Raji (cell line): Measurements from ENCODE around the gene ATXN7L2.

Experiments used
- POLR2A ChIP-seq: IDR thresholded peaks from 2 replicates; pipeline ENCODE4 v1.6.1; 2011; ENCODE audit warnings: low read depth, low read length, control low read depth; ENCODE audit not compliant: insufficient read depth

The ATXN7L2 gene

DNA sequence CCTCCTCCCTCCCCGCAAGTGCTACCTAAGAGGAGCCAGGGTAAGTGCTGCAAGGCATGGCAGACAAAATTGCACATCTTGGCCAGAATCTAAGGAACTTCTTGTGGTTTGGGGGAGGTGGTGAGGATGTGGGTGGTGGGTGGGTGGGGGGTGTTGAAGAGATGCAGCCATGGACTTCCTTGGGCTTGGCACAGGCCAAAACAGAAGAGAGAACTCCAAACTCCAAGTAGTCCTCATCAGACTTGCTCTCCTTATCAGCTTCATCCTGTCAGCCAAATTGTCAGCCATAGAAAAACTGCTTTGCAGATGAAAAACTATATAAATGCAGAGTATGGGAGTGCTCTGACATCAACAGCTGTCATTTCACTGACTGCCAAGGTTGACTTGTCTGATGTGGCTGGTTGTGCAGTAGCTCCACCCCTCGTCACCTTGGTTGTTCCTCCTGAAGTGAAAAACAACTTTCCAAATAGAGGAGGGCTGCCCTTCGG, 18.7 kb downstream of the ATXN7L2 start:
- TF ChIP-seq POLR2A: no peak

DNA sequence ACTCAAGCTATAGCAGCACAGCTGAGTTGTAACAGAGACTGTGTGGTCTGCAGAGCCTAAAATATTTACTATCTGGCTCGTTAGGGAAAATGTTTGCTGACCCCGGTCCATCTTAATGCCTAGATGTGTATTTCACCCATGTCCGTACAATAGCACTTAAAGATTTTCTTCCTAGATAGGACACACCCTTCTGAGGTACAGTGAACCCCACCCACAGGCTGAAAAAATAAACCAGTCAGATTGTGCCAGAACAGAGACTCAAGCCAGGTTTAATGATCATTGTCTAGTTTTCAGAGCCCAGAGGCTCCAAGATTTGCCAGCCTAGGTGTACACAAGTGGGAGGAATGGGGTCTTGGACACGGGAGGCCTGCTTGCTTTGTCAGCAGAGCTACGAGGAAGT, 20.2 kb downstream of the ATXN7L2 start:
- no peak for TF ChIP-seq POLR2A

DNA sequence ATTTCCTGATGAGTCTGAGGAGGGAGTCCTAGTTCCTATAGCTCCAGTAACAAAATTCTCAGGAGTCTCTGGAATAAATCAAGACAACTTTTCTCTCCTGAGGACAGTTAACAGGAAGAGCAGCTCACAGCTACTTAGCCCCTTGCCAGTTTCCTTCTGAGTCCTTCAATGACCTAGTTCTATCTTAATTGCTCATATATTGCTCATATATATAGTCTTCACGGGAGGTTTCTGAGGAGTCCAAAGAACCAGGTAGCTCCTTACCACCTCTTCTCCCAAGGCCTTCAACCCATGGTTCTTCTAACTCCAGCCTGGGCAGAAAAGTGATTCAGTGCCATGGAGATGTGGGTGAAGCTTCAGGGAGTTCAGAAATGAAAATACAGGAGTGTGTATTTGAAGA, 21.3 kb downstream of the ATXN7L2 start:
- TF ChIP-seq POLR2A: no peak

DNA sequence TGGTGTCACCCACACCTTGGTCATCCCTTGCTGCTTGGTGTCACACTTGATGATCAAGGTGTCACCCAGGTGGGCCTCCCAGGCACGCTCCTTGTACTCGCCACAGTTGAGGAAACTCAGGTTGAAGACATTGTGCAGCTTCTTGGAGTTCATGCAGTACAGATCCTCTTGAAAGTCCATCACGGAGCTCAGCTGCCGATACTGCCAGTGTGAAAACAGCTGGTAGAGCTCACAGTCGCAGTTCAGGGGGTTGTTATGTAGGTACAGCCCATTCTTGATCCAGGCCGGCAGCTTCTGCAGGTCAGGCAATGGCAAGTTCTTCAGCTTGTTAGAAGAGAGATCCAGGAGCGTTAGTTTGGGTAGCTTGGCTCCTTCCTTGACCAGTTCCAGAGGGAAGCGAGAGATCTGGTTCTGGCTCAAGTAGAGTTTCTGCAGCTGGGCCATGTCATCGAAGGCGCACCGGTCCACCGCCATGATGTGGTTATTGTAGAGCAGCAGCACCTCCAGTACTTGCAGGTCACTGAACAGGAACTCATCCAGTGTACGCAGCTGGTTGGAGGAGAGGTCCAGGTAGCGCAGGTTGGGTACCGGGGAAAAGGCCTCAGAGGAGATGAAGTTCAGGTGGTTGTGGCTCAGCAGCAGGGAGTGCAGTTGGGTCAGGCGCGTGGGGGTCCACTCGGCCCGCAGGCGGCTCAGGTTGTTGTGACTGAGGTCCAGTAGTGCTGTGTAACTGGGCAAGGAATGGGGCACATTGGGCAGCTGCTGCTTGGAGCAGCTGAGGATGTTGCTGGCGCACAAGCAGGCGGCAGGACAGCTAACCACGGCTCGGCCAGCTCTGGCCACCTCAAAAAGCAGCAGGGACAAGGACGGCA, 24.5 kb downstream of the ATXN7L2 start:
- no peak for TF ChIP-seq POLR2A

DNA sequence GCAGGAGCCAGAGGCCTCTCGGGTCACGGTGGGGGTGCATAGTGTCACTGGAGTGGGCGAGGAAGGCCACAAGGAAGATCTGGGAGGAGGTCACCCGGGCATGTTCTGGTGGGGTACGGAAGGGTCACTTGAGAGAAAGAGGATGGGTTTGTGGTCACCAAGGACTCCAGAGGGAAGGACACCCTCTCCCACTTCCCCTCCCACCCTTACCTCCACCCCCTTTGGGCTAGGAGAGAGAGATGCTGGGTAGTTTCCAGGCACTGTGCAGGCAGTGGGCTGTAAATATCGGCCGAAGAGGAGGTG, 25.1 kb downstream of the ATXN7L2 start:
- TF ChIP-seq POLR2A: no peak

DNA sequence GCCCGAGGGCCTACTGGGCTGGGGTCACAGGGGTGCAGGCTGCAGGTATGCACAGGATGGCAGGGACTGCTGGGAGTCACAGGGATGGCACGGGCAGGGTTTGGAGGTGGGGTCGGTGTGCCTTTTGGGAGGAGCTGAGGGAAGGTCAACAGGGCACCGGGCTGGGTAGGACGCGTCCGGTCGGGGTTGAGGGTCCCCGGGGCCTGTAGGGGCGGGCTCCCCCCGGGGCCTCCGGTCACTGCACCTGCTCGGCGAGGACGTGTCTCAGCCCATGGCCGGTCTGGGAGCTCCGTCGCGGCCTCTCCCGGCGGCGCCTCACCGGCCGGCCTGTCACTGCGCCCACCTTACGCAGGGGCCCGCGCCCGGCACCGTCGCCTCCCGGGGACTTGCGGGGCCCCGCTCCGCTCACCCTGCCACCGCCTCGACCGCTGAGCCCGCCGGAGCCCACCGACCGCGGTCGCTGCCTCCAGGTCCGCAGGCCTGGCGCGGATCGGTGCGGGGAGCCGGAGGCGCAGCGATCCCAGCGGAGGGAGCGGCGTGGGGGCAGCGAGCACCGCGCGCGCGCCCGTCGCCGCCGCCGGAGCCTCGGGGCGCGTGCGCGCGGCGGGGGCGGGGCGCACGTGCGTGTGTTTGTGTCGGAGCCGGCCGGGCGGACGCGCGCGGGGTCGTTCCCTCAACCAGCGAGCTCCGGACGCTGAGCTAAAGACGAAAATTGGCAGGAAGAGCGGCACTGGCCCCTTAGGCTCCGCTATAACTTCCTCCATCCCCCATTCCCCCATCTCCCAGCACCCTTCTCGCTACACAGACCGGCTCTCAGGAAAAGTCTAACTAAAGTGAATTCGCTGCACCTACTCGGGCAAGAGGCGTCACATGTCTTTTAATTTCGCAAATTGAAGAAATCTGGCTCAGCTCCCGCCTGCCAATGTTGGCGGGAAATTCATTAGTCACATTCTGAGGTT, 25.8 kb downstream of the ATXN7L2 start, which contains the start of gene AMIGO1:
Gene AMIGO1 (minus strand): TSS at position 552 of the 959 bp plus-strand sequence. CDS start 815 bp downstream, outside the sequence.
- TF ChIP-seq POLR2A: no peak

DNA sequence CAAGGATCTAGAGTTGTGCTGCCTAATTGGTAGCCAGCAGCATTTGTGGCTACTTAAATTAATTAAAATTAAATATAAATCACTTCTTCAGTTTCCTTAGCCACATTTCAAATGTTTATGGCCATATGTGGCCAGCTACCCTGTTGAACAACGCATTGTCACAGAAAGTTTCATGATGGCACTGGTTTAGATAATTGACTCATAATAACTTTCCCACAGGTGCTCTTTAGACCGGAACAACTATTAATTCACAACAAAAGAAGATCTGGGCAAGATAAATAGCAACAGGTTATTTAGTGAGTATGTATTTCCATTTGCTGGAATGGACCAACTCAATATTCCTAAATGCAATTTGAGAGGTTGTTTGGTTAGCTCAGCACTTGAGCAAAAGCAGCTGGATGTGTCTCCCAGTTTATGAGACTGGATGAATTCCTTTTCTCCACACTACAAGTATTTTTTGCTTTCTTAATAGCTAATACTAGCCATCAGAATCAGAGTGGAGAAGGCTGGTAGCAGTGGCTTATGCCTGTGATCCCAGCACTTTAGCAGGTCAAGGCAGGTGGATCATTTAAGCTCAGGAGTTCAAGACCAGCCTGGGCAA, 29.5 kb downstream of the ATXN7L2 start:
- TF ChIP-seq POLR2A: no peak

DNA sequence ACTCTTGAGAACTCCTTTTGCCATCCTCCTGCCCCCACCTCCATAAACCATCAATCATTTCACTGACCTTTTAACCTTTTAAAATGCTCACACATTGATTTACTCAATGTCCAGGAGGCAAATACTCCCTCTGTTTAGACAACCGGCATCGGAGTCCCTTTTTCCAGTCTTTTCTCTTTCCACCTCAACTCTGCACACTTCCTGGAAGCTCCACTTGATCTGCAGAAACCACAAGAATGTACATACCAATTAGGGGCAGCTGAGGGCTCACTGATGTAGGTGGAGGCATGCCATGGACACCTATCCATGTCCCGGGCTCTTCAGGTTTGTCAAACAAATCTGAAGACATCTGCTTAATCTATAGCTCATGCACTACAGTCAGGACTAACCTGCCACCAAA, 31.1 kb downstream of the ATXN7L2 start:
- TF ChIP-seq POLR2A: no peak

DNA sequence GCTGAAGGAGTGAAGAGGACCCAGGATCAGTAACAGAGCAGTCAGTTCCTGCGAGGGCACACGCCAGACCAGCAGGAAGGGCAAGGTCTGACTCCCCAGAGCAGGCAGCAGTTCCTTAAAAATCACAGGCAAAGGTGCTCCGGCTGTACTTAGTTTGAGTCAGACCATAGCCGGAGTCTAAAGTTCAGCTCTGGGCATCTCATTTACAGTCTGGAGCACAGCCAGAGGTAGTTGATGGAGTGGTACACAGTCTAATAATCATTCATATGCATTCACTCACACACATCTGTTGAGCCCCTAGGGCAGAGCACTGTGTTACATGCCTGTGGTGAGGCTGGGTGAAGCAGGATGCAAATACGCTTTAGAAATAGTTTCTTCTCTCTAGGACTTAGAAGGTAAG, 33.2 kb downstream of the ATXN7L2 start:
- no peak for TF ChIP-seq POLR2A

DNA sequence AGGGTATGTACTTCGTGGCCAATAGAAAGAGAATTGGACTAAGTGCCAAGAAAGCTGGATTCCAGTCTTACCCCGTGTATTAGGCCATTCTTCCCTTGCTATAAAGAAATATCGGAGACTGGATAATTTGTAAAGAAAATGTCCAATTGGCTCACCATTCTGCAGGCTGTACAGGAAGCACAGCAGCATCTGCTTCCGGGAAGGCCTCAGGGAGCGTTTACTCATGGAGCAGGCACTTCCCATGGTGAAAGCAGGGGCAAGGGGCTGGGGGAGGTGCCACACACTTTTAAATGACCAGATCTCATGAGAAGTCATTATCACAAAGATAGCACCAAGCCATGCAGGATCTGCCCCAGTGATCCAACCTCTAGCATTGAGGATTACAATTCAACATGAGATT, 33.6 kb downstream of the ATXN7L2 start:
- no peak for TF ChIP-seq POLR2A

DNA sequence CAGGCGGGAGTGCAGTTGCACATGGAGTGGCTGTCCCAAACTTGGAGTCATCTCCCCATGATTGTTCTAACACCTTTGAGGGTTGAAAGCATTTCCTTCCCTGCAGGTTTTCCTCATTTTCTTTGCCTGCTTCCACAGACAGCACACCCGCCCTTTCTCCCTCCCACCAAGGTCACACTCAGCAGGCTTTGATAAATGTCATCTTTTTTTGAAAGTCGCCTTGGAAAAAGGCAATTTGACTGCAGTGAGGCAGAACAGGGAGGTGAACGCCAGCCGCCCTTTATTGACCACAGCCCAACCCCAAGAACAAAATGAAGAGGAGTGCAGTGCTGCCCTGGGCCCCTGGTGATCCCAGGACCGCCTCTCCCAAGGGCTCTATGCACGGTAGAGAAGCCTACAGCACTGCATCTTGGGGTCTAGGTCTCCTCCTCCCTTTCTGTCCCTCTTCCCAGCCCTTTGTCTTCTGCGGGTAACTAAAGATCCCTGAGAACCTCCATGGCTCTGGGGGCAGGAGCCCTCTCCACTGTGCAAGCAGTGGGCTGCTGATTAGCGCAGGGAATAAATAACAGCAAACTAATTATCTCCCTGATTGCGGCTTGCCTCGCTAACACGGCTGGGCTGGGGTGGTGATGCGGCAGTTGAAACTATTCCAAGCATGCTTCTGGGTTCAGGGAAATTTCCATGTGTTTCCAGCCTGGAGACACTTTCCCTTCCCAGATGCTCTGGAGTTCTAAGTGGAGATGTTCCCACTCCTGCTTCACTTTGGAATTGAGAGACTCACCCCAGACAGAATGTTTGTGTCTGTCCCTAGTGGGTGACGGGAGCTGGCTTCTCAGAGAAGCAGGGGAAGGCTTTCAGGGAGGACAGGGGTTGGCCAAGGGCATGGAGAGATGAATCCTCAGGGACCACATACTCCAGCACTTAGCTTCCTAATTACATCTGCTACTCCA, 37.6 kb downstream of the ATXN7L2 start:
- TF ChIP-seq POLR2A: no peak

DNA sequence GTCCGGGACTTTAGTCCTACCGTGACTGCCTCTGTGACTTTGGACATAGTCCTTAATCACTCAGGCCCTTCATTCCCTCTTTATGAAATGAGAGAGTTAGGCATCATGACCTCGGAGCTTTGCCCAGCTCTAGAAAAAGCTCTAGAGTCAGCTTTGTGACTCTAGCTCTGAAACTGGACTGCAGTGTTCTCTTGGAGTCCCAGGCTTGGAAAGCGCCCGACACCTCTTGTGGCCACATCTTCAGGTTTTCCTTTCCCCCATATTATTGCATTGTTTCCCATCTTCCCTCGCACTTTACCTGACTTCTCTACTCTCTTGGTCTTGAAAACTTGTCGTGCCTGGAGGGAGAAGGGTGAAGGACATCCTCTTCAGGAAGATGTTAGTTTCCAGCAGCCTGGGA, 38.3 kb downstream of the ATXN7L2 start:
- no peak for TF ChIP-seq POLR2A

DNA sequence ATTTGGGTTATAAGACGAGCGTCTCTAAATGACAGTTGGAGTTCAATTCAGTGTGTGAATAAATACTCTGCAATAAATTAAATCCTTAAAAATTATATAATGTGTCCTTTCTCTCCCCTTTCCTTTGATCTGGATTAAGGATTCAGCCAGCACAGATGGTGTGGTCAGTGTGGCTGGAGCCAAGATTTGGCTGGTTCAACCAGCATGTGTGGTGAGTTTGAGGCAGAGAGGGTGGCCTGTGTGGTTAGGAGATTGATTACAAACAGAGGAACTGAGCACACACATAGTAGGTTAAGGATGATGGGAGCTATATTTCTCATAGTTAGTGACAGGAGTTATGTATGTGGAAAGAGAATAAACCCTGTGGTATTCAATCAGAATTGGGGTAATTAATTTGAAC, 40.0 kb downstream of the ATXN7L2 start:
- TF ChIP-seq POLR2A: no peak

DNA sequence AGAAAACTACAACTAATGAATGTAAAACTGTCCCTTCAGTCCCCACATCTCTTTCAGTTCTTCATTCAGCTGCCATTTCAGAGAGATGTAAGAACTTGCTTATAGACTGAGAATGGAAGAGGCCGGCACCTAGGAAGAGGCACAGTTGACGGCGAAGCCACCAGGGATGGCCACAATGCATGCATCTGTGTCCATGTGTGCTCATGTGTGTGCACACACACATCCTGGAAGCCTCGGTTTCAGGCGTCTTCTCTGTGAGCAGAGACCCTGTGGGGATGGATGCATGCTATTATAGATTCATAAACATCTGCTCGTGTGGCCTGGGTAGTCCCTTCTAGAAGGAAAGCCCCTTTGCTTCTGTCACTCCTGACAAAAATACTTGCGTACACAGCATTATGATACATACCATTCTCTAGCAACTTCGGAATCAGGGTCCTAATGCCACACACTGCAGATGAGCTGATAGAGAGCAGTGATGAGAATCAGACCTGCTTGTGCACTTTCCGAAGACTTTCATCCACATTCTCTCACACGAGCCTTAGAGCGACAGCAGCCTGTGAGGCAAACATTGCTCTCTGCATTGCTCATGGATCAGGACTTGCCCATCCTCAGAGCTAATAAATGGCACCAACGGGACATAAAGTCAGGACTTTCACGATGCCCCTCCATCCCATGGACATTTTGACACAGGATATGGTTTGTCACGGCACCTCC, 43.5 kb downstream of the ATXN7L2 start:
- TF ChIP-seq POLR2A: no peak
